Measurements from ENCODE around the gene JAGN1. TPM values are rescaled to one million over a fixed set of nuclear protein-coding genes. Genes with fewer than 3 reads are reported as not detected.

JAGN1 gene
- total and polyA plus RNA-seq, 9 of the 15 experiments (the other 6 are each of a cell fraction or from before 2014, with no cell fraction given) = 31.6 to 77.8 (median 40.3) TPM

DNA sequence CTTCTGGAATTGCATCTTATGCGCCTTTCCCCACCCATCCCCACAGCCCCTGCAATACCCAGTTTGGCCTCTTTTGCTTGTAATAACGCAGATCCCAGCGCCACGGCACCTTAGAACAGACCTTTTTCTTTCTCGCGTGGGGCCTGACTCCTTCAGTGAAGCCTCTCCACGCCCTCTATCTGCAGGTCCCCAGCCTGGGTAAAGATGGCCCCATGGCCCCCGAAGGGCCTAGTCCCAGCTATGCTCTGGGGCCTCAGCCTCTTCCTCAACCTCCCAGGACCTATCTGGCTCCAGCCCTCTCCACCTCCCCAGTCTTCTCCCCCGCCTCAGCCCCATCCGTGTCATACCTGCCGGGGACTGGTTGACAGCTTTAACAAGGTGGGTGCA is 43.8 kb downstream of the JAGN1 start (continued):
- TF ChIP-seq, protein P1, sequence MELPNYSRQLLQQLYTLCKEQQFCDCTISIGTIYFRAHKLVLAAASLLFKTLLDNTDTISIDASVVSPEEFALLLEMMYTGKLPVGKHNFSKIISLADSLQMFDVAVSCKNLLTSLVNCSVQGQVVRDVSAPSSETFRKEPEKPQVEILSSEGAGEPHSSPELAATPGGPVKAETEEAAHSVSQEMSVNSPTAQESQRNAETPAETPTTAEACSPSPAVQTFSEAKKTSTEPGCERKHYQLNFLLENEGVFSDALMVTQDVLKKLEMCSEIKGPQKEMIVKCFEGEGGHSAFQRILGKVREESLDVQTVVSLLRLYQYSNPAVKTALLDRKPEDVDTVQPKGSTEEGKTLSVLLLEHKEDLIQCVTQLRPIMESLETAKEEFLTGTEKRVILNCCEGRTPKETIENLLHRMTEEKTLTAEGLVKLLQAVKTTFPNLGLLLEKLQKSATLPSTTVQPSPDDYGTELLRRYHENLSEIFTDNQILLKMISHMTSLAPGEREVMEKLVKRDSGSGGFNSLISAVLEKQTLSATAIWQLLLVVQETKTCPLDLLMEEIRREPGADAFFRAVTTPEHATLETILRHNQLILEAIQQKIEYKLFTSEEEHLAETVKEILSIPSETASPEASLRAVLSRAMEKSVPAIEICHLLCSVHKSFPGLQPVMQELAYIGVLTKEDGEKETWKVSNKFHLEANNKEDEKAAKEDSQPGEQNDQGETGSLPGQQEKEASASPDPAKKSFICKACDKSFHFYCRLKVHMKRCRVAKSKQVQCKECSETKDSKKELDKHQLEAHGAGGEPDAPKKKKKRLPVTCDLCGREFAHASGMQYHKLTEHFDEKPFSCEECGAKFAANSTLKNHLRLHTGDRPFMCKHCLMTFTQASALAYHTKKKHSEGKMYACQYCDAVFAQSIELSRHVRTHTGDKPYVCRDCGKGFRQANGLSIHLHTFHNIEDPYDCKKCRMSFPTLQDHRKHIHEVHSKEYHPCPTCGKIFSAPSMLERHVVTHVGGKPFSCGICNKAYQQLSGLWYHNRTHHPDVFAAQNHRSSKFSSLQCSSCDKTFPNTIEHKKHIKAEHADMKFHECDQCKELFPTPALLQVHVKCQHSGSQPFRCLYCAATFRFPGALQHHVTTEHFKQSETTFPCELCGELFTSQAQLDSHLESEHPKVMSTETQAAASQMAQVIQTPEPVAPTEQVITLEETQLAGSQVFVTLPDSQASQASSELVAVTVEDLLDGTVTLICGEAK (IDR thresholded peaks at IDR 0.05) = peak; percentile 26; the same call in 1 of the 2 replicates
- TF ChIP-seq, protein P1 (CRISPR knock-in tag; IDR thresholded peaks at IDR 0.05) = no peak
- TF ChIP-seq PRMT5 (CRISPR knock-in tag; IDR thresholded peaks at IDR 0.05) (no peak), ILF3 (IDR thresholded peaks at IDR 0.05; ENCODE audit: borderline replicate concordance) (no peak), EGR1 (conservative IDR thresholded peaks at IDR 0.05) (no peak), HDAC3 (IDR thresholded peaks at IDR 0.05; ENCODE audit: borderline replicate concordance, partially characterized antibody) (no peak), SRSF1 (IDR thresholded peaks at IDR 0.05; ENCODE audit: low read depth, low read length) (no peak), ZNF253 (CRISPR knock-in tag; conservative IDR thresholded peaks at IDR 0.05) (no peak), KLF16 (IDR thresholded peaks at IDR 0.05) (no peak), PHF21A (IDR thresholded peaks at IDR 0.05; ENCODE audit: borderline replicate concordance, low read depth) (0 out of 2 replicates have a peak, but pooled peaks have one; percentile 3), TBL1XR1 (IDR thresholded peaks at IDR 0.05; ENCODE audit: low read length in 2 of 2) (no peak), SREBF2 (CRISPR knock-in tag; IDR thresholded peaks at IDR 0.05) (no peak), GATA2 (CRISPR knock-in tag; IDR thresholded peaks at IDR 0.05) (no peak), ZNF778 (CRISPR knock-in tag; IDR thresholded peaks at IDR 0.05) (no peak)
- TF ChIP-seq, protein P2, sequence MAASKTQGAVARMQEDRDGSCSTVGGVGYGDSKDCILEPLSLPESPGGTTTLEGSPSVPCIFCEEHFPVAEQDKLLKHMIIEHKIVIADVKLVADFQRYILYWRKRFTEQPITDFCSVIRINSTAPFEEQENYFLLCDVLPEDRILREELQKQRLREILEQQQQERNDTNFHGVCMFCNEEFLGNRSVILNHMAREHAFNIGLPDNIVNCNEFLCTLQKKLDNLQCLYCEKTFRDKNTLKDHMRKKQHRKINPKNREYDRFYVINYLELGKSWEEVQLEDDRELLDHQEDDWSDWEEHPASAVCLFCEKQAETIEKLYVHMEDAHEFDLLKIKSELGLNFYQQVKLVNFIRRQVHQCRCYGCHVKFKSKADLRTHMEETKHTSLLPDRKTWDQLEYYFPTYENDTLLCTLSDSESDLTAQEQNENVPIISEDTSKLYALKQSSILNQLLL (CRISPR knock-in tag; IDR thresholded peaks at IDR 0.05; ENCODE audit: borderline replicate concordance) = no peak
- TF ChIP-seq, protein P3, sequence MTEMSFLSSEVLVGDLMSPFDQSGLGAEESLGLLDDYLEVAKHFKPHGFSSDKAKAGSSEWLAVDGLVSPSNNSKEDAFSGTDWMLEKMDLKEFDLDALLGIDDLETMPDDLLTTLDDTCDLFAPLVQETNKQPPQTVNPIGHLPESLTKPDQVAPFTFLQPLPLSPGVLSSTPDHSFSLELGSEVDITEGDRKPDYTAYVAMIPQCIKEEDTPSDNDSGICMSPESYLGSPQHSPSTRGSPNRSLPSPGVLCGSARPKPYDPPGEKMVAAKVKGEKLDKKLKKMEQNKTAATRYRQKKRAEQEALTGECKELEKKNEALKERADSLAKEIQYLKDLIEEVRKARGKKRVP (CRISPR knock-in tag; IDR thresholded peaks at IDR 0.05) = no peak
- TF ChIP-seq, protein P4, sequence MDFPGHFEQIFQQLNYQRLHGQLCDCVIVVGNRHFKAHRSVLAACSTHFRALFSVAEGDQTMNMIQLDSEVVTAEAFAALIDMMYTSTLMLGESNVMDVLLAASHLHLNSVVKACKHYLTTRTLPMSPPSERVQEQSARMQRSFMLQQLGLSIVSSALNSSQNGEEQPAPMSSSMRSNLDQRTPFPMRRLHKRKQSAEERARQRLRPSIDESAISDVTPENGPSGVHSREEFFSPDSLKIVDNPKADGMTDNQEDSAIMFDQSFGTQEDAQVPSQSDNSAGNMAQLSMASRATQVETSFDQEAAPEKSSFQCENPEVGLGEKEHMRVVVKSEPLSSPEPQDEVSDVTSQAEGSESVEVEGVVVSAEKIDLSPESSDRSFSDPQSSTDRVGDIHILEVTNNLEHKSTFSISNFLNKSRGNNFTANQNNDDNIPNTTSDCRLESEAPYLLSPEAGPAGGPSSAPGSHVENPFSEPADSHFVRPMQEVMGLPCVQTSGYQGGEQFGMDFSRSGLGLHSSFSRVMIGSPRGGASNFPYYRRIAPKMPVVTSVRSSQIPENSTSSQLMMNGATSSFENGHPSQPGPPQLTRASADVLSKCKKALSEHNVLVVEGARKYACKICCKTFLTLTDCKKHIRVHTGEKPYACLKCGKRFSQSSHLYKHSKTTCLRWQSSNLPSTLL (IDR thresholded peaks at IDR 0.05) = no peak

All from K562 (cell line).